VCaP (cell line): ENCODE results near the gene TNFRSF8.

ENCODE experiments used
- H3K27ac ChIP-seq: fragments of 450-650 bp; 2 replicates; pipeline ENCODE4 v1.5.1; 2017
- TF ChIP-seq, protein P1 (sequence below): fragments of 450-650 bp; conservative IDR thresholded peaks from 2 replicates; pipeline ENCODE4 v1.5.1; 2017; ENCODE audit warnings: mild to moderate bottlenecking, moderate library complexity

The TNFRSF8 gene

DNA sequence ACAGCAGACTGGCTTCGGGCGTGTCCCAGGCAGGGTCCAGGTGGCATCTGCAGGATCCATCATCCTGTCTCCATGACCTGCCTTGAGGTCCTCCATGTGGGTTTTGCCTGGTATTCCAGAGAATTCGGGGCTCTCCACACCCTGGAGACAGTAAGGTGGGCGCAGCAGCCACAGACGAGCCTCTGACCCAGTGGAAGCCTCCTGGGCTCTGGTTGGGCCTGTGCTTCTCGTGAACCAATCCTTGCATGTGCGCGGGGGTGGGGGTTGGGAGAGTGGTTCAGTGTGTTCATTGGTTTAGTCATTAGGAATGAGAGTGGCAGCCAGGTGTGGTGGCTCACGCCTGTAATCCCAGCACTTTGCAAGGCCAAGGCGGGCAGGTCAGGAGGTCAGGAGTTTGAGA, 71.6 kb downstream of the TNFRSF8 start:
- TF ChIP-seq, protein P1, sequence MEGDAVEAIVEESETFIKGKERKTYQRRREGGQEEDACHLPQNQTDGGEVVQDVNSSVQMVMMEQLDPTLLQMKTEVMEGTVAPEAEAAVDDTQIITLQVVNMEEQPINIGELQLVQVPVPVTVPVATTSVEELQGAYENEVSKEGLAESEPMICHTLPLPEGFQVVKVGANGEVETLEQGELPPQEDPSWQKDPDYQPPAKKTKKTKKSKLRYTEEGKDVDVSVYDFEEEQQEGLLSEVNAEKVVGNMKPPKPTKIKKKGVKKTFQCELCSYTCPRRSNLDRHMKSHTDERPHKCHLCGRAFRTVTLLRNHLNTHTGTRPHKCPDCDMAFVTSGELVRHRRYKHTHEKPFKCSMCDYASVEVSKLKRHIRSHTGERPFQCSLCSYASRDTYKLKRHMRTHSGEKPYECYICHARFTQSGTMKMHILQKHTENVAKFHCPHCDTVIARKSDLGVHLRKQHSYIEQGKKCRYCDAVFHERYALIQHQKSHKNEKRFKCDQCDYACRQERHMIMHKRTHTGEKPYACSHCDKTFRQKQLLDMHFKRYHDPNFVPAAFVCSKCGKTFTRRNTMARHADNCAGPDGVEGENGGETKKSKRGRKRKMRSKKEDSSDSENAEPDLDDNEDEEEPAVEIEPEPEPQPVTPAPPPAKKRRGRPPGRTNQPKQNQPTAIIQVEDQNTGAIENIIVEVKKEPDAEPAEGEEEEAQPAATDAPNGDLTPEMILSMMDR = no peak
- no peak overlapping the region for H3K27ac ChIP-seq

DNA sequence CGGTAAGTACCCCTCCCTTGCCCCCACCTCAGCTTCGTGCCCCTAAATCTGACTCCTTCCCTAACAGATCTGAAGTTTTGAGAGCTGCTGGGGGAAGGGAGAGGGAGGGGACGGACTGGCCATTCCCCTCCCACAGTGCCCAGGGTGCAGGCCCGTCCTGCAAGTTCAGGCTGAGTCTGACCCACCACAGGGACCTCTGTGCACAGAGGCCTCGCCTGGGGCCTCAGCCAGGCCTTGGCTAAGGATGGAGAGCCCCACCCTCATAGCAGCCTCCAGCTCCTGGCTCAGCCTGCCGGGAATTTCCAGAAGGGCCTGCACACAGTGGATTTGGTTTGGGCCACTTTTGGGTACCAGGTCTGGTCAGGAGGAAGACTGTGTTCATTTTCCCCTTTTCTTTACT, 72.5 kb downstream of the TNFRSF8 start:
- no peak overlapping the region for H3K27ac ChIP-seq

DNA sequence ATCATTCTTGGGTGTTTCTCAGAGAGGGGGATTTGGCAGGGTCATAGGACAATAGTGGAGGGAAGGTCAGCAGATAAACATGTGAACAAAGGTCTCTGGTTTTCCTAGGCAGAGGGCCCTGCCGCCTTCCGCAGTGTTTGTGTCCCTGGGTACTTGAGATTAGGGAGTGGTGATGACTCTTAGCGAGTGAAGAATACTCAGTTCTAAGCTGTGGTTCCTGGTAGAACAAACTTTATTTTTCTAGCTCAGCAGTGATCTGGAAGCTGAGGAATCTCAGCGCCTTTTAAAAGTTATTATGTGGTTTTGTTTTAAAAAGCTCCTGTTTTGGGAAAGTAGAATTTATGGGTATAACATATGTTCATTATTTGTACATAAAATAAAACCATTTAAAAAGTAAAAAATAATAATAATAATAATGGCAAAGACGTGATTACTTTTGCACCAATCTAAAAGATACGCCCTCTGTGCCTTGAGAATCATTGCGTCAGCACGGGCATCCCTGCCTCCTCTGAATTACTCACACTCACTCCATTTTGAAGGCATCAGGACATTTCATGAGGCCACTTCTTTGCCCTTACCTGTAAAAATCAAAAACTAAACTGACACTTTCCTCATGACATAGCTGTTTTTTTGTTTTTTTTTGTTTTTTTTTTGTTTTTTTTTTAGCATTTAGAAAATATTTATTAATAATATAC, 74.0 kb downstream of the TNFRSF8 start:
- H3K27ac ChIP-seq = no peak overlapping the region
- TF ChIP-seq, protein P1 = no peak

More for the DNA sequence above, 72.5 kb downstream of the TNFRSF8 start:
- TF ChIP-seq, protein P1 = no peak

- H3K27ac ChIP-seq = no peak overlapping the region
- TF ChIP-seq, protein P1 = no peak
These were observed 75.4 kb downstream of the TNFRSF8 start for GRCh38 chr1:12138196-12139168.

GRCh38 chr1:12140016-12140415, 76.9 kb downstream of the TNFRSF8 start:
- H3K27ac ChIP-seq = no peak overlapping the region
- TF ChIP-seq, protein P1 = no peak

DNA sequence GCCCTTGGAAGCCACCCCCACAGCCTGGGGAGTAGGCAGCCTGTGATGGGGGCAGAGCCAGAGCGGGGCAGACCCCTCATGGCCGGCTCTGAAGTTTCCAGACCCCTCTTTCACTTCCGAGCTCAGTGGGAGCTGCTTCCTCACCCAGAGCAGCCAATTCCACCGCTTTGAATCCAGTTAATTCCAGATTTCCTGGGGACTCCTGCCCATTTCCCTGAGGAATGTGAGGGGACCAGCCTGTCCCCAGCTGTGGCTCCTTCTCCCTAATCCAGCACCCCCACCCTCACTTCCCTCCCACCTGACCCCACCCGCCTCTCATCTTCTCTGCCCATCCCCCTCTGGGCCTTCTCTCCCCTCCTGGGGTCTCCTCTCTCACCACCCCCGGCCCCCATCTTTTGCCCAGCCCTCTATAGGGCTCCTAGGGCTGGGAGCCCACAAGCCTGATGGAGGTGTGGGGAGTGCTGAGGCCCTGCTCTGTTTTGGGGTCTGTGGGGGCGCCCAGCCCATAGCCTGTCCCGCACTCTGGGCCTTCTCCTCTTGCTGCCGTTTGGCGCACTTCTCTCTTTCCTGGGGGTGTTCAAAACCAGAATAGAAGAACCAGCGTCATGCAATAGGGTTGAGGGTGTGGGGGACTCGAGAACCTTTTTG, 77.5 kb downstream of the TNFRSF8 start:
- no peak overlapping the region for H3K27ac ChIP-seq

More for the DNA sequence above, 77.5 kb downstream of the TNFRSF8 start:
- TF ChIP-seq, protein P1 = no peak
